Mesenchymal stem cell (in vitro differentiated cells and primary cell): ENCODE measurements around the gene SH3PXD2A.

ENCODE experiments used
- DNase-seq: peaks from one replicate; pipeline ENCODE4 v3.0.0-alpha.2; 2013
- H2AFZ ChIP-seq: one replicate; pipeline ENCODE4 v1.6.1; 2013; ENCODE audit warnings: low read depth, mild to moderate bottlenecking, control low read depth, inconsistent platforms, low read length, moderate library complexity
- H2AK5ac ChIP-seq: 2 replicates; pipeline ENCODE4 v1.6.1; 2013; ENCODE audit warnings: low read length, moderate library complexity, mild to moderate bottlenecking, inconsistent platforms; ENCODE audit not compliant: severe bottlenecking
- H2BK120ac ChIP-seq: one replicate; pipeline ENCODE4 v1.6.1; 2013; ENCODE audit warnings: low read depth, mild to moderate bottlenecking, inconsistent platforms, low read length, moderate library complexity
- H2BK12ac ChIP-seq, 2 experiments: one replicate each; pipeline ENCODE4 v1.6.1; 2013; ENCODE audit warnings: inconsistent platforms in 2 of 2, low read length in 2 of 2, mild to moderate bottlenecking in 2 of 2, moderate library complexity in 2 of 2, control low read depth in 1 of 2
- H2BK15ac ChIP-seq: one replicate; pipeline ENCODE4 v1.6.1; 2013; ENCODE audit warnings: mild to moderate bottlenecking, low read depth, inconsistent platforms; ENCODE audit not compliant: poor library complexity, severe bottlenecking
- H2BK5ac ChIP-seq: 2 replicates; pipeline ENCODE4 v1.6.1; 2013; ENCODE audit warnings: low read depth, mild to moderate bottlenecking, low read length, control low read depth, inconsistent platforms; ENCODE audit not compliant: poor library complexity, severe bottlenecking
- H3K14ac ChIP-seq, 2 experiments: one replicate each; pipeline ENCODE4 v1.6.1; 2013; ENCODE audit warnings: inconsistent platforms in 2 of 2, low read length in 2 of 2, control low read depth in 1 of 2, mild to moderate bottlenecking in 1 of 2, moderate library complexity in 1 of 2
- H3K18ac ChIP-seq, 2 experiments: one replicate each; pipeline ENCODE4 v1.6.1; 2013; ENCODE audit warnings: inconsistent platforms in 2 of 2, low read length in 2 of 2, control low read depth in 1 of 2, low read depth in 1 of 2, mild to moderate bottlenecking in 1 of 2
- H3K23ac ChIP-seq, 2 experiments: one replicate each; pipeline ENCODE4 v1.6.1; 2013; ENCODE audit warnings: inconsistent platforms in 2 of 2, low read length in 2 of 2, mild to moderate bottlenecking in 2 of 2, moderate library complexity in 2 of 2, control low read depth in 1 of 2
- H3K27ac ChIP-seq: 2 replicates; pipeline ENCODE4 v1.5.1; 2013; ENCODE audit warnings: mild to moderate bottlenecking, moderate library complexity, low read length, control low read depth, inconsistent platforms; ENCODE audit not compliant: poor library complexity, severe bottlenecking
- H3K27me3 ChIP-seq, 2 experiments: 2 replicates each; pipeline versions ENCODE4 v1.6.1 to v1.7.0; 2013; ENCODE audit warnings: low read length in 2 of 2, mild to moderate bottlenecking in 2 of 2, moderate library complexity in 2 of 2, control low read depth in 1 of 2, inconsistent platforms in 1 of 2; ENCODE audit not compliant: control insufficient read depth in 1 of 2, insufficient read depth in 1 of 2
- H3K36me3 ChIP-seq, 2 experiments: 2 replicates each; pipeline versions ENCODE4 v1.6.1 to v1.7.0; 2013; ENCODE audit warnings: low read length in 2 of 2, control low read depth in 1 of 2, inconsistent platforms in 1 of 2, low read depth in 1 of 2, mild to moderate bottlenecking in 1 of 2; ENCODE audit not compliant: insufficient read depth in 2 of 2, control insufficient read depth in 1 of 2
- H3K4ac ChIP-seq, 2 experiments: one replicate each; pipeline ENCODE4 v1.6.1; 2013; ENCODE audit warnings: inconsistent platforms in 2 of 2, low read length in 2 of 2, mild to moderate bottlenecking in 2 of 2, moderate library complexity in 2 of 2, control low read depth in 1 of 2, low read depth in 1 of 2
- H3K4me1 ChIP-seq: 2 replicates; pipeline ENCODE4 v1.6.1; 2013; ENCODE audit warnings: low read depth, low read length, control low read depth; ENCODE audit not compliant: control insufficient read depth, insufficient read depth
- H3K4me2 ChIP-seq: 2 replicates; pipeline ENCODE4 v1.6.1; 2013; ENCODE audit warnings: low read length, mild to moderate bottlenecking, inconsistent platforms; ENCODE audit not compliant: poor library complexity, severe bottlenecking
- H3K4me3 ChIP-seq, 2 experiments: 2 replicates each; pipeline versions ENCODE4 v1.5.1 to v1.7.0; 2013; ENCODE audit warnings: low read length in 2 of 2, mild to moderate bottlenecking in 2 of 2, control low read depth in 1 of 2, low read depth in 1 of 2; ENCODE audit not compliant: insufficient read depth in 1 of 2
- H3K79me1 ChIP-seq: replicated peaks from 2 replicates; pipeline ENCODE4 v1.6.1; 2013; ENCODE audit warnings: mild to moderate bottlenecking, control low read depth, low read length, inconsistent platforms; ENCODE audit not compliant: poor library complexity, severe bottlenecking
- H3K9ac ChIP-seq: 2 replicates; pipeline ENCODE4 v1.7.0; 2013; ENCODE audit warnings: mild to moderate bottlenecking, low read length, moderate library complexity
- H3K9me3 ChIP-seq: 2 replicates; pipeline ENCODE4 v1.7.0; 2013; ENCODE audit warnings: mild to moderate bottlenecking, low read length; ENCODE audit not compliant: control insufficient read depth
- H4K8ac ChIP-seq: one replicate; pipeline ENCODE4 v1.6.1; 2013; ENCODE audit warnings: inconsistent platforms, mild to moderate bottlenecking, low read length, moderate library complexity
- H4K91ac ChIP-seq: one replicate; pipeline ENCODE4 v1.6.1; 2013; ENCODE audit warnings: mild to moderate bottlenecking, low read length, inconsistent platforms
- WGBS: methylation state at CpG from one replicate; pipeline ENCODE4 v1.1.7; 2013; ENCODE audit warnings: mixed read lengths; 5-methylcytosine and 5-hydroxymethylcytosine counted together

SH3PXD2A gene

DNA sequence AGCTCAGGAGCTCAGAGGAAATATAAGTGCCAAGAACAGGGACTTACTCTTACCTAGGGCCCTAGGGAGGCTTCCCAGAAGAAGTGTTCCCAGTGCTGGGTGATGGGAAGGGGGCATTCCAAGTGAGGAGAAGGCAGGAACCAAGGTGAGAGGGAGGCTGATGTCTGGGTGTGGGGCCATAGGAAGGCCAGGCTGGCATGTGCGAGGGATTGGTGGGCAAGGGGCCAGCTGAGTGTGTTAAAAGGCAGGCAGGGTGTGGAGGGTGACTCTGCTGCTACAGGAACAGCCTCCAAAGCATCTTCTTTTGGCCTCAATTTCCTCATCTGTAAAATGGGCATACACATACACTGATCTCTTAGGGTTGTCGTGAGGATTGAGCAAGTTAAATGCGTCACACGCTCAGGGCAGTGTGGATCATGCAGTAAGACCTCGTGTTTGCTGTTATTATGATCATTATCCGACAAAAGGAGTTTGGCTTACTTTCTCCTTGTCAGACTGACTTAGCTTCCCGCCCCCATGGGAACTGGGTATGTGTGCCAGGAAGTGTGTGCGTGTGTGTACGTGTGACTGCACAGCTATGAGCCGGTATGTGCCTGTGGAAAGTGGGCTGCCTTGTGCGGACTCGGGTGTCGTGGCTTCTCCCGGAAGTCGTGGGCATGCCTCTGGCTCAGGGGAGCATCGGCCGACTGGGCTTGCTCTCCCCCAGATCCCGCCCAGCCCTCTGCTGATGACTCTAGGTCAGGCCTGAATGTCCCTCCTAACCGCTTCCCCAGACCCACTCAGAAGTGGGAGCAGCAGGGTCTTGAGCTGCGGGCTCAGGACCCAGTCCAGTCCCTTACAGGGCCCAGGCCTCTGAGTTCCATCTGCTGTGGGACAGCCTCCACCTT, 302.3 kb downstream of the SH3PXD2A start:
- Histone ChIP-seq H3K4me1 (peaks cover 10% of the 10 kb centered on the region), H2BK5ac (no peak overlapping the region)
- WGBS: 93% methylated on average over 20 of the region's 20 CpGs

DNA sequence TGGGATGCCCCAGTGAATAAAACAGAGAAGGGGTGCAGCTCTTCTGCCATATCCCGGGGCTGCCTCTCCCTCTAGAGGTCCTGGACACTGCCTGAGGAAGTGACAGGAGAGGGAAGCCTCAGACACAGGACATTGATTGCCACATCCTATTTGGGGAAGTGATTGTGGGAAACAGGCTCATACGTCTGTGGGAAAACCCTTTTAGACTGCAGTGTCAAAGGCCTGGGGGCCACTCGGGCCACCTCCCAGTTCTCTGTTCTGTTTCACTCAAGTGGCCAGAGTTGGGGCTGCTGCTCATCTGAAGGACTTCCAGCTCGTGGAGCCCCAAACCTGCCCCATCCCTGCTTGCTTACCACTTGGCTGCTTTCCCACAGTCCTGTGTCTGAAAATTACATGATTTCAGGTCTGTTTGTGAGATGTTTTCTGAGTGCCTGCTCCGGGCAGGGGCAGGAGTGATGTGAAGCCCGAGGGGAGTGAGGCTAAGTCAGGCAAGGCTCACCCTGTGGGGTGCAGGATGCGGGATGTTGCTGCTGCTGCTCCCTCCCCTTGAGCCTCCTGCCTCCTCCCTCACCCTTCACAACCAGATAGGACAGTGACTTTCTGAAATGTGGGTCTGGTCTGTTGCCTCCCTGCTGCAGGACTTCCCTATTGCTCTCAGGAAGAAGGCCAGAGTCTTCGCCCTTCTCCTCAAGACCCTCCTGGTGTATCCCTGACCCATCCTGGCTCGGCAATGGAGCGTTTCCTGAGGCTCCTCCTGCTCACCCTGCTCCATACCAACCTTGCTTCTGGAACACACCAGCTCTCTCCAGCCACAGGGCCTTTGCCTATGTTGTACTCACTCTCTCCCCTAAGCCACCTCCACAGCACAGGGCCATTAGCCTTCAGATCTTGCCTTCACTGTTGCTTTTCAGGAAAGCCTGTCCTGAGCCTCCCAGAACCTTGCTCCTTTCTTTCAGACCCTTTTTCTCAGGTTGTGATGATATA, 303.5 kb downstream of the SH3PXD2A start:
- Histone ChIP-seq H3K14ac (no peak overlapping the region), H3K9ac (no peak overlapping the region), H3K4me2 (no peak overlapping the region)

More for the DNA sequence above, 302.3 kb downstream of the SH3PXD2A start:
- no peak overlapping the region for H2AK5ac ChIP-seq
- no peaks in the 10 kb centered on the region for H3K79me1 ChIP-seq
- H3K27me3 ChIP-seq: peaks cover 89 to 90% of the 10 kb centered on the region in 2 experiments
- no peak overlapping the region for H2BK120ac ChIP-seq
- H3K14ac ChIP-seq: no peak overlapping the region
- no peak overlapping the region for H3K4me3 ChIP-seq
- H3K4ac ChIP-seq: no peak overlapping the region
- no peak overlapping the region for H2BK15ac ChIP-seq
- H3K27ac ChIP-seq: no peak overlapping the region
- H2AFZ ChIP-seq: no peak overlapping the region
- H3K23ac ChIP-seq: no peak overlapping the region
- H3K4me2 ChIP-seq: no peak overlapping the region
- no peaks in the 10 kb centered on the region for H3K36me3 ChIP-seq
- H3K9ac ChIP-seq: no peak overlapping the region
- no peak overlapping the region for H4K8ac ChIP-seq
- no peak overlapping the region for H4K91ac ChIP-seq
- no peak for DNase-seq
- no peak overlapping the region for H3K18ac ChIP-seq
- H3K9me3 ChIP-seq: no peaks in the 10 kb centered on the region
- no peak overlapping the region for H2BK12ac ChIP-seq

DNA sequence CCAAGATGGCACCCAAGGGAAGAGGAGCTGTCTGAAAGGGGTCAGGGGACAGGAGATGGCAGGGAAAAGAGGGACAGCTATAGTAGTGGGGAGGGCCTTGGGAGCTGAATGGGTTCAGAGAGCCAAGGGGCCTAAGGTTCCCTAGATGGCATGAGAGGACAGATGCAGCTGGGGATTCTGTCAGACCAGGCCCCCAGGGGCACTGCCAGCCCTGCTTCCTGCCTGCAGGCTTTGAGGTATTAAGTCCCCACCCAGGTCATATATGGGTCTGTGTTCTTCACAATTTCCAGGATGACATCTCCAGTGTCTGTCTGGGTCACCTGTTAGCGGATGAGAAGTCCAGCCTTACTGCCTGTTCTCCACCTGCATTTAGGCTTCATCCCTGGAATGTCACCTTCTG, 305.1 kb downstream of the SH3PXD2A start:
- H3K14ac ChIP-seq: no peak overlapping the region
- H3K27ac ChIP-seq: no peak overlapping the region
- no peaks in the 10 kb centered on the region for H3K36me3 ChIP-seq
- no peak overlapping the region for H4K91ac ChIP-seq
- H3K4ac ChIP-seq: no peak overlapping the region
- peaks cover 4% of the 10 kb centered on the region for H3K4me1 ChIP-seq
- no peak overlapping the region for H2BK15ac ChIP-seq
- H3K9ac ChIP-seq: no peak overlapping the region
- H3K4me2 ChIP-seq: no peak overlapping the region
- H2BK5ac ChIP-seq: no peak overlapping the region
- no peak for DNase-seq
- no peak overlapping the region for H3K4me3 ChIP-seq
- H3K27me3 ChIP-seq: peaks cover 85% of the 10 kb centered on the region in 2 experiments
- no peak overlapping the region for H2AK5ac ChIP-seq
- H3K9me3 ChIP-seq: no peaks in the 10 kb centered on the region
- no peak overlapping the region for H2BK120ac ChIP-seq
- H2AFZ ChIP-seq: no peak overlapping the region
- 100% methylated on average over 1 of the region's 1 CpG for WGBS
- H3K79me1 ChIP-seq: no peaks in the 10 kb centered on the region
- no peak overlapping the region for H3K23ac ChIP-seq
- no peak overlapping the region for H4K8ac ChIP-seq
- H2BK12ac ChIP-seq: no peak overlapping the region
- H3K18ac ChIP-seq: no peak overlapping the region

More for the DNA sequence above, 303.5 kb downstream of the SH3PXD2A start:
- peaks cover 10% of the 10 kb centered on the region for H3K4me1 ChIP-seq
- no peak overlapping the region for H3K23ac ChIP-seq
- H3K79me1 ChIP-seq: no peaks in the 10 kb centered on the region
- no peak overlapping the region for H2AK5ac ChIP-seq
- H2BK5ac ChIP-seq: no peak overlapping the region
- H2BK15ac ChIP-seq: no peak overlapping the region
- H2BK120ac ChIP-seq: no peak overlapping the region
- no peak for DNase-seq
- no peak overlapping the region for H4K91ac ChIP-seq
- H3K18ac ChIP-seq: no peak overlapping the region
- H3K4me3 ChIP-seq: no peak overlapping the region
- H2BK12ac ChIP-seq: no peak overlapping the region
- H3K4ac ChIP-seq: no peak overlapping the region
- no peaks in the 10 kb centered on the region for H3K36me3 ChIP-seq
- no peaks in the 10 kb centered on the region for H3K9me3 ChIP-seq
- 66% methylated on average over 10 of the region's 10 CpGs for WGBS
- peaks cover 85 to 87% of the 10 kb centered on the region in 2 experiments for H3K27me3 ChIP-seq
- H3K27ac ChIP-seq: no peak overlapping the region
- H2AFZ ChIP-seq: no peak overlapping the region
- no peak overlapping the region for H4K8ac ChIP-seq

DNA sequence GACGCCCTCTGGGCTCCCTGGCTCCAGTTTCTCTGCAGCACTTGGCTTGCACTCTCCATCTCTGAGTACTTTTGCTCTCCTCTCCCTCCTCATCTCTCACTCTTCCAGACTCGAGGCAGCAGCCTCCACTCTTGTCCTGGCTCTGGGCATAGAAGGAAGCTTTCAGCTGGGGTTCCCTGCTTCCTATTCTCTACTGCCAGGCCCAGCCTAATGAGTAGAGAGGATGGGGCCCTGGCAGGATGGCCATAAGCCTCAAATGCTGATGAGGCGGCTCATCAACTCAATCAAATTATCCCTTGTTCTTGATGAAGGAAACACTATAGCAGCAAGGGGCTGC, 306.1 kb downstream of the SH3PXD2A start:
- Histone ChIP-seq H3K4me1 (no peaks in the 10 kb centered on the region), H3K27me3 (peaks cover 88 to 89% of the 10 kb centered on the region in 2 experiments), H3K4me2 (no peak overlapping the region), H3K9ac (no peak overlapping the region), H2BK12ac (no peak overlapping the region), H2BK120ac (no peak overlapping the region), H3K9me3 (no peaks in the 10 kb centered on the region), H3K4ac (no peak overlapping the region), H2AFZ (no peak overlapping the region), H3K27ac (no peak overlapping the region), H3K4me3 (no peak overlapping the region), H4K8ac (no peak overlapping the region), H2BK15ac (no peak overlapping the region), H4K91ac (no peak overlapping the region), H3K79me1 (no peaks in the 10 kb centered on the region), H3K36me3 (no peaks in the 10 kb centered on the region), H3K18ac (no peak overlapping the region), H2AK5ac (no peak overlapping the region), H3K23ac (no peak overlapping the region), H3K14ac (no peak overlapping the region), H2BK5ac (no peak overlapping the region)
- 67% methylated on average over 3 of the region's 3 CpGs for WGBS
- DNase-seq: no peak
